Measurements from ENCODE around the gene STK17A. TPM values are rescaled to one million over a fixed set of nuclear protein-coding genes. Genes with fewer than 3 reads are reported as not detected.

STK17A gene
- total and polyA plus RNA-seq, 2 of the 8 experiments (the other 6 are each of a cell fraction or from before 2014, with no cell fraction given), result 2.2 to 12.2 TPM

DNA sequence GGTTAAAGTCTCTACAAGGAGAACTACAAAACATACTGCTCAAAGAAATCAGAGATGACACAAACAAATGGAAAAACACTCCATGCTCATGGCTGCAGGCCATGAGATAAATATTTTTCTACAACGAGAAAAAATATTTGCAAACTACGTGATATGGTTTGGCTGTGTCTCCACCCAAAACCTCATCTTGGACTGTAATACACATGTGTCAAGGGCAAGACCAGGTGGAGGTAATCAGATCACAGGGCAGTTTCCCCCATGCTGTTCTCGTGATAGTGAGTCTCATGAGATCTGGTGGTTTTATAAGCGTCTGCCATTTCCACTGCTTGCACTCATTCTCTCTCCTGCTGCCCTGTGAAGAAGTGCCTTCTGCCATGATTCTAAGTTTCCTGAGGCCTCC is 88.6 kb downstream of the STK17A start:
- H4K20me1 ChIP-seq (replicated peaks in 1 of 2; ENCODE audit: control insufficient read depth in 1 of 2, insufficient read depth in 2 of 2, low read length in 2 of 2), result no peaks in the 10 kb centered on the region
- no peaks in the 10 kb centered on the region for H3K27me3 ChIP-seq (replicated peaks in 1 of 4; ENCODE audit: control insufficient read depth in 3 of 4, extremely low read depth in 1 of 4, insufficient read depth in 3 of 4, low read length in 3 of 4)
- no peak overlapping the region for H3K56ac ChIP-seq (replicated peaks; ENCODE audit: insufficient read length, low read depth, low read length)
- WGBS, 2 experiments (ENCODE audit: extremely low coverage in 1 of 2, insufficient coverage in 1 of 2, insufficient read length in 1 of 2, insufficient replicate concordance in 2 of 2, low coverage in 1 of 2, low lambda C conversion rate in 2 of 2, missing lambda C conversion rate in 1 of 2), result 89% methylated on average over 4 of the region's 4 CpGs; no CpG with 5 or more reads in 1 of the 2 experiments
- no peak overlapping the region for H4K8ac ChIP-seq (ENCODE audit: extremely low read depth, insufficient read depth, low read length)
- no peak overlapping the region for H3K14ac ChIP-seq (ENCODE audit: insufficient read length)
- no peak overlapping the region for H3K18ac ChIP-seq (ENCODE audit: extremely low read depth, low read length)
- peaks cover 2% of the 10 kb centered on the region; the same call in 1 of the 2 replicates for H3K79me1 ChIP-seq (ENCODE audit: low read depth, low read length)
- ChIA-PET POLR2A (ENCODE audit: partially characterized antibody) (interaction anchor here (1.0 kb wide), 1 partner anchor 8 kb away, joined by 4 read pairs; no protein-coding TSS in a partner anchor), CTCF (ENCODE audit: partially characterized antibody) (interaction anchor here (0.6 to 0.9 kb wide), 2 partner anchors 44 to 89 kb away, joined by 3 read pairs; no protein-coding TSS in a partner anchor)
- H2BK15ac ChIP-seq (ENCODE audit: low read length), result no peak overlapping the region
- no peak overlapping the region for H4K5ac ChIP-seq (ENCODE audit: insufficient read length, low read depth, low read length)
- no peak overlapping the region for H2BK12ac ChIP-seq (ENCODE audit: low read depth, low read length)
- H3K9ac ChIP-seq (replicated peaks in 1 of 4; ENCODE audit: extremely low read depth in 1 of 4, low read depth in 3 of 4, low read length in 3 of 4), result no peak overlapping the region
- peaks cover 0 to 9% of the 10 kb centered on the region in 2 experiments; a peak in 1 of 4 replicates for H3K9me3 ChIP-seq (ENCODE audit: insufficient read depth in 2 of 2, low read depth in 1 of 2, low read length in 1 of 2)
- H3K79me2 ChIP-seq (ENCODE audit: control insufficient read depth in 1 of 2, insufficient read depth in 2 of 2, low read length in 2 of 2), result peaks cover 10 to 96% of the 10 kb centered on the region in 2 experiments
- no peak overlapping the region for H3K27ac ChIP-seq (ENCODE audit: low read depth, low read length)
- TF ChIP-seq HDAC2 (IDR thresholded peaks at IDR 0.05; ENCODE audit: borderline replicate concordance in 1 of 2, low read depth in 2 of 2, low read length in 2 of 2), result no peak
- no peak for TF ChIP-seq CBX5 (IDR thresholded peaks at IDR 0.05; ENCODE audit: low read depth, low read length)
- TF ChIP-seq CHD2 (IDR thresholded peaks at IDR 0.05; ENCODE audit: low read length), result no peak
- H3K4me1 ChIP-seq (replicated peaks in 1 of 4; ENCODE audit: control insufficient read depth in 3 of 4, insufficient read depth in 4 of 4, low read length in 3 of 4), result no peaks in the 10 kb centered on the region; a peak in 2 of 7 replicates
- no peak overlapping the region for H2AFZ ChIP-seq (ENCODE audit: low read length)
- H2BK5ac ChIP-seq (ENCODE audit: low read depth, low read length), result no peak overlapping the region
- no peak overlapping the region for H4K91ac ChIP-seq (replicated peaks; ENCODE audit: insufficient read length, low read length)
- no peaks in the 10 kb centered on the region for H3K23me2 ChIP-seq (ENCODE audit: low read depth, low read length)
- no peak overlapping the region for H3K4ac ChIP-seq (replicated peaks; ENCODE audit: insufficient read length, low read depth, low read length)
- FAIRE-seq (no peak), DNase-seq (ENCODE audit: low read depth in 1 of 2, low spot score in 2 of 2) (no peak)
- H2BK120ac ChIP-seq (replicated peaks; ENCODE audit: low read depth, low read length), result no peak overlapping the region
- no peak overlapping the region for H2AK5ac ChIP-seq (ENCODE audit: low read depth, low read length)
- H3K36me3 ChIP-seq (ENCODE audit: control insufficient read depth in 2 of 4, insufficient read depth in 4 of 4, low read length in 3 of 4), result peaks cover 0 to 4% (median under 1%) of the 10 kb centered on the region in 4 experiments; a peak in 2 of 8 replicates
- no peak overlapping the region for H2BK20ac ChIP-seq (ENCODE audit: low read length)
- no peak overlapping the region for H3K23ac ChIP-seq (ENCODE audit: insufficient read length)
- no peak overlapping the region for H3K4me3 ChIP-seq (ENCODE audit: extremely low read depth in 1 of 4, insufficient read depth in 2 of 4, low read depth in 3 of 4, low read length in 4 of 4)
- H3K4me2 ChIP-seq (ENCODE audit: insufficient read depth in 1 of 2, low read depth in 2 of 2, low read length in 2 of 2), result no peak overlapping the region
